HG03520 (cell line): ENCODE results near the gene CEP85.

ENCODE experiments used
- ATAC-seq: cut with Tn5 transposase; IDR thresholded peaks from one replicate; pipeline ENCODE4 v1.9.1; 2021; ENCODE audit warnings: mild to moderate bottlenecking, moderate library complexity; ENCODE audit not compliant: unreplicated experiment

The CEP85 gene

DNA sequence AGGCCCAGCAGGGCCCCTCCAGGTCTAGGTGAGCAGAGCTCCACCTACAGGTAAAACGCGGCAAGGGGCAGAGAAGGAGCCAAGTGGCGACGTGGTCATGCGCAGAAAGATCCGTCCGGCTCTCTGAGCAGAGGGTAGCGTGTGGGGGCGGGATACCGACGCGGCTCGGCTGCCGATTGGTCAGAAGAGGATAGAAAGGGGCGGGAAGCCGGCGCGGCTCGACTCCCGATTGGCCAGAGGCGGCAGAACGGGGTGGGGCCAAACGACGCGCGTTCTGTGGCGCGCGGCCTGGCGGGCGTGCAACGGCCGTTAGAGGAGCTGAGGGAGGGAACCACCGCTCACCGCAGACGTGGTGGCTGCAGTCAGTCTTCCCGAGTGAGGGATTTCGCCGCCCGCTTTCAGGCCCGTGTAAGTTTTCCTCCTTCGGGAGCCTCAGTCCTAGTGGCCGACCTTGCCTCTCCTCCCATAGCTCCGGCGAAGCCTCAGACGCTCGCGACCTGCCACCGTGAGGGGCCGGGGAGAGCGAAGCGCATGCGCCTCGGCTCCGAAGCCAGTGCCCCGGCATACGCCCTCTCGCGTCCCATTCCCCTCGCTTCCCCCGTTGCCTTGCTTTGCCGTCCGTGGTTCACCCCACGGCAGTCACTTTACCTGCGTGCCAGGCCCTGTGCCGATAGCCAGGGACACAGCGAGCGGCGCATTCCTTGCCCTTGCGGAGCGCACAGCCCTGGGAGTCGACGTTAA lies at the start of gene CEP85:
TSS of gene CEP85 (plus strand) at position 298 of the 741 bp plus-strand sequence. CDS start 5,584 bp downstream, outside the sequence.
- peak; percentile 75 for ATAC-seq

GRCh38 chr1:26184883-26185282 lies 49.1 kb upstream of the CEP85 start:
- no peak for ATAC-seq

GRCh38 chr1:26187882-26188281 lies 46.1 kb upstream of the CEP85 start:
- ATAC-seq: no peak

GRCh38 chr1:26188477-26188876 lies 45.5 kb upstream of the CEP85 start:
- no peak for ATAC-seq

- no peak for ATAC-seq
Measured at GRCh38 chr1:26189331-26189730, 44.7 kb upstream of the CEP85 start.

- ATAC-seq: no peak
Measured at GRCh38 chr1:26189751-26190275, 44.2 kb upstream of the CEP85 start.

GRCh38 chr1:26190373-26190987 lies 43.5 kb upstream of the CEP85 start, which contains the start of gene CATSPER4:
Gene CATSPER4, plus strand, starts transcription at chr1:26190602. Its CDS starts 26 bp downstream, at chr1:26190628.
- ATAC-seq: no peak

GRCh38 chr1:26191739-26192138 lies 42.3 kb upstream of the CEP85 start:
- no peak for ATAC-seq

DNA sequence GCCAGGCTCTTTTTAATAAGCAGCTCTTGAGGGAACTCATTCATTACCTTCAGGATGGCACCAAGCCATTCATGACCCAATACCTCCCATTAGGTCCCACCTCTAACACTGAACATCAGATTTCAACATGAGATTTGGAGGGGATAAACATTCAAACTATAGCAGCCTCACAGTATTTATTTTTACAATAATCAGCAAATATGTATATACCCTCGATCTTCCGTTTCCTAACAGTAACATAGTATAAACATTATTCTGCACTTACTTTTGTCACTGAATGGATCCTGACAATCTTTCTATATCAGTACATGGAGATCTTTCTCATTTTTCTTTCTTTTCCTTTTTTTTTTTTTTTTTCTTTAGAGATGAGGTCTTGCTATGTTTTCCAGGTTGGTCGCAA lies 38.2 kb upstream of the CEP85 start:
- ATAC-seq: no peak

- no peak for ATAC-seq
Measured at GRCh38 chr1:26197301-26197700, 36.7 kb upstream of the CEP85 start.

DNA sequence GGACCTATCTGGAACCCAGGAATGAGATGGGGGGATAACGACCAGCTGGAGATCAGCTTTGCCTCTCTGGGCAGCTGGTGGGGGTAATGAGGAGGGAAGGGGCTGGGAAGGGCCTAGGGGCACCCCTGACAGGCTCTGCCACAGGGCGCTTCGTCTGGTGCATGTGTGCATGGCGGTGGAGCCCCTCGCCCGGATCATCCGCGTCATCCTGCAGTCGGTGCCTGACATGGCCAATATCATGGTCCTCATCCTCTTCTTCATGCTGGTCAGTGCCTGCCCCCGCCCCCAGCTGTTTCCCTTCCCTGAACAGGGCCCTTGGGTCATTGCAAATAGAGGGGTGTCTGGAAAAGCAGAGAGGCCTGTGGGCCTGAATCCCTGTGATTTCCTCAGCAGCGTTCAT lies 36.2 kb upstream of the CEP85 start:
- ATAC-seq: no peak

GRCh38 chr1:26200413-26200812 lies 33.6 kb upstream of the CEP85 start:
- ATAC-seq: no peak

- ATAC-seq: no peak
Measured at GRCh38 chr1:26203642-26204318, 30.2 kb upstream of the CEP85 start.

DNA sequence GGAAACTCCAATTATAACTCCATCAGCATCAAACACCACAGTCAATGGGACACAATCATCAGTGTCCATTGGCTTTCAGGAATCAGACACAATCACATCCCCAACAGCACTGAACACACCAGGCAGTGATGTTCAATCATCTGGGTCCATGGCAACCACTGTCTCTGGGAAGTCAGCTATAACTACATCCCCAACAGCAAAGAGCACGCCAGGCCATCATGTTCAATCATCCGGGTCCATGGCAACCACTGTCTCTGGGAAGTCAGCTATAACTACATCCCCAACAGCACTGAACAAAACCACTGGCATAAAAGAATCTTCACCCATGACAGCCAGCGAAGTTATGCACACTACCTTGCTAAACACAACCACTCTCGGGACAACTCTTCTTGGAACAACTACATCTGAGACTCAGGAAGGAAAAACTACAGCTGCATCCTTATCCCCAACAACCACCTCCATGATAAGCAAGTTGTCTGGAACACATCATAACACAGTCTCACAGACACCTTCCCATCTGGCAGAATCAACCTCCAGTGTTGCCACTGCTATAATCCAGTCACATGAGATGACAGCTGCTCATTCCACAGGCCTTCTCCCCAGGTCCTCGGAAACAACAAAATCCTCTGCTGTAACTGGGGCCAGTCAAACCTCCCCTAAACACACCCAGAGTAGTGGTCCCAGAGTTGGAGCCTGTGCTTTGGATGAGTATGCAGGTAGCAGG lies 23.7 kb upstream of the CEP85 start:
- ATAC-seq: no peak

DNA sequence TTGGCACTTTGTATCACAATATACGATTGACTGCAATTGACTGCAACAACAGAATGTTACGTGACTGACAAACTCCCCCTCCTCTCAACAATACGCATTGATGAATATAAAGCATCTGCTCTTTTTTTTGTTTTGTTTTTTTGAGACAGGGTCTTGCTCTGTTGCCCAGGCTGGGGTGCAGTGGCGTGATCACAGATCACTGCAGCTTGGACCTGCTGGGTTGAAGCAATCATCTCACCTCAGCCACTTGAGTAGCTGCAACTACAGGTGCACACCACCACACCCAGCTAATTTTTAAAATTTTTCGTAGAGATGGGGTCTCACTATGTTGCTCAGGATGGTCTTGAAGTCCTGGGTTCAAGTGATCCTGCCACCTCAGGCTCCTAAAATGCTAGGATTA lies 21.3 kb upstream of the CEP85 start:
- ATAC-seq: no peak

- no peak for ATAC-seq
Measured at GRCh38 chr1:26213335-26213905, 20.6 kb upstream of the CEP85 start.

- no peak for ATAC-seq
Measured at GRCh38 chr1:26215246-26215645, 18.8 kb upstream of the CEP85 start.

DNA sequence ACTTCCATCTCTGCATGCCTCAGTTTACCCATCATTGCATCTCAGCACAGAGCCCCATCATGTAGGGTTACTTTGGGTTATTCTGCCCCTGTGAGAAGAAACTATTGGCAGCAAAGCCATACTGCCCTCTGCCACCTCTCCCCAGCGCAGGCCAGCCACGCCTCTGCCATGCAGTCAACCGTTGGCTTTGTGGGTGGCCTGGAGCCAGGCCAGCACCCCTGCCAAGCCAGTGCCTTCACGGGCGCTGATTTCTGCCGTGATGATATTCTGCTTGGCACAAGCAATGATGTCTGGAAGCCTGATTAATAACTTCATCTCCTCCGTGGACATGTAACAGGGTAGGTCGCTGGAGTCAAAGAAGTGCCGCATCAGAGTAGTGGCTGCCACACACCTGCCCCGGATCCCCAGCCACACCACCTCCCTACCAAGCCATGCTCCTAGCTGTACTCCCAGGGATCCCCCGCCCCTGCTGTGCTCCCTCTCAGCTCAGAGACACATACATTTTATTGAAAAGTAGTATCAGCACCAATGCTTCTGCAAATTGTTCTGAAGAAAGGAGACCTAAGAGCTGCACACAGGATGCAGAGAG lies 15.0 kb upstream of the CEP85 start:
- no peak for ATAC-seq

GRCh38 chr1:26220199-26220912 lies 13.6 kb upstream of the CEP85 start:
- no peak for ATAC-seq

- no peak for ATAC-seq
Measured at GRCh38 chr1:26221094-26221493, 12.9 kb upstream of the CEP85 start.
